Testis (tissue), 2 donors: Measurements from ENCODE around the gene CREB3L2.

Experiments
- CTCF ChIP-seq, 3 experiments: fragments of 450-650 bp in 2 of 3; fragments of 200-600 bp in 1 of 3; sonication (generic) in 1 of 3; IDR thresholded peaks; one replicate each; pipeline ENCODE4 v1.5.1; 2016 to 2019; ENCODE audit warnings: antibody characterized with exemption in 3 of 3, mild to moderate bottlenecking in 2 of 3, moderate library complexity in 1 of 3
- POLR2A ChIP-seq: fragments of 450-650 bp; IDR thresholded peaks from one replicate; pipeline ENCODE4 v1.6.1; 2017; ENCODE audit warnings: antibody characterized with exemption, mild to moderate bottlenecking, moderate library complexity

- TF ChIP-seq CTCF (IDR thresholded peaks at IDR 0.05) (no peak), POLR2A (no peak)
Measured at GRCh38 chr7:137885678-137886077, 116.2 kb downstream of the CREB3L2 start.
